OCI-M1 (cell line): ENCODE measurements around the gene ZNF296.

Source experiments
- DNase-seq: peaks from one replicate; lab custom pipeline; 2025; lab: John Stamatoyannopoulos, UW

The ZNF296 gene

GRCh38 chr19:45059258-45059965 is 16.9 kb downstream of the ZNF296 start:
- DNase-seq: peak; percentile 88

- DNase-seq: no peak
Measured at GRCh38 chr19:45058622-45059159, 17.6 kb downstream of the ZNF296 start.

GRCh38 chr19:45057444-45057843 is 18.8 kb downstream of the ZNF296 start:
- DNase-seq: no peak

- DNase-seq: no peak
Measured at GRCh38 chr19:45056831-45057230, 19.4 kb downstream of the ZNF296 start.

GRCh38 chr19:45051929-45052579 is 24.2 kb downstream of the ZNF296 start:
- no peak for DNase-seq

- no peak for DNase-seq
Measured at GRCh38 chr19:45050036-45050435, 26.2 kb downstream of the ZNF296 start.

GRCh38 chr19:45049073-45049736 is 27.1 kb downstream of the ZNF296 start:
- DNase-seq: no peak

GRCh38 chr19:45047188-45047797 is 29.0 kb downstream of the ZNF296 start:
- DNase-seq: peak; percentile 90

- DNase-seq: no peak
Measured at GRCh38 chr19:45046355-45046754, 29.9 kb downstream of the ZNF296 start.

GRCh38 chr19:45045671-45046353 is 30.5 kb downstream of the ZNF296 start:
- DNase-seq: no peak

GRCh38 chr19:45041125-45041524 is 35.2 kb downstream of the ZNF296 start:
- DNase-seq: no peak

- DNase-seq: no peak
Measured at GRCh38 chr19:45040059-45040771, 36.1 kb downstream of the ZNF296 start.

GRCh38 chr19:45038931-45039893 is 37.1 kb downstream of the ZNF296 start, which contains the start of gene CLASRP:
TSS of gene CLASRP (plus strand) at chr19:45039045. CDS start at chr19:45040213, 1,168 bp downstream.
- DNase-seq: peak; percentile 96

- no peak for DNase-seq
Measured at GRCh38 chr19:45037393-45038169, 38.7 kb downstream of the ZNF296 start.

GRCh38 chr19:45035755-45036154 is 40.5 kb downstream of the ZNF296 start:
- no peak for DNase-seq

GRCh38 chr19:45032421-45032820 is 43.9 kb downstream of the ZNF296 start:
- DNase-seq: no peak

GRCh38 chr19:45030825-45031224 is 45.5 kb downstream of the ZNF296 start:
- no peak for DNase-seq

GRCh38 chr19:45027371-45027770 is 48.9 kb downstream of the ZNF296 start:
- DNase-seq: no peak

GRCh38 chr19:45025264-45025663 is 51.0 kb downstream of the ZNF296 start:
- no peak for DNase-seq
